Measurements from ENCODE around the gene GPA33.

DNA sequence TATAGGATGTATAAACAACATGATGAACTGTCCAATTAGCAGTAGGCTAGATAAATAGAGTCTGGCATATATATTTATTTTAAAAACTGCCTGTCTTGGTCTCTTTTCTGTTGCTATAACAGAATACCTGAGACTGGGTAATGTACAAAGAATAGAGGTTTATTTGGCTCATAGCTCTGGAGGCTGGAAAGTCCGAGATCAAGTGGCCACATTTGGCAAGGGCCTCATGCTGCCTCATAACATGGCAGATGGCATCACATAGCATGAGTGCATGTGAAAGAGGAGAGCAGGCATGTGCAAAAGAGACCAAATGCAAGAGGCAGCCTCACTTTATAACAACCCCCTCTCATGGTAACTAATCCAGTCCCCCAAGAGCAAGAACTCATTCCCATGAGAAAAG, 9.7 kb upstream of the GPA33 start:
- TF ChIP-seq POLR2A (IDR thresholded peaks at IDR 0.05): no peak
- TF ChIP-seq, protein P1, sequence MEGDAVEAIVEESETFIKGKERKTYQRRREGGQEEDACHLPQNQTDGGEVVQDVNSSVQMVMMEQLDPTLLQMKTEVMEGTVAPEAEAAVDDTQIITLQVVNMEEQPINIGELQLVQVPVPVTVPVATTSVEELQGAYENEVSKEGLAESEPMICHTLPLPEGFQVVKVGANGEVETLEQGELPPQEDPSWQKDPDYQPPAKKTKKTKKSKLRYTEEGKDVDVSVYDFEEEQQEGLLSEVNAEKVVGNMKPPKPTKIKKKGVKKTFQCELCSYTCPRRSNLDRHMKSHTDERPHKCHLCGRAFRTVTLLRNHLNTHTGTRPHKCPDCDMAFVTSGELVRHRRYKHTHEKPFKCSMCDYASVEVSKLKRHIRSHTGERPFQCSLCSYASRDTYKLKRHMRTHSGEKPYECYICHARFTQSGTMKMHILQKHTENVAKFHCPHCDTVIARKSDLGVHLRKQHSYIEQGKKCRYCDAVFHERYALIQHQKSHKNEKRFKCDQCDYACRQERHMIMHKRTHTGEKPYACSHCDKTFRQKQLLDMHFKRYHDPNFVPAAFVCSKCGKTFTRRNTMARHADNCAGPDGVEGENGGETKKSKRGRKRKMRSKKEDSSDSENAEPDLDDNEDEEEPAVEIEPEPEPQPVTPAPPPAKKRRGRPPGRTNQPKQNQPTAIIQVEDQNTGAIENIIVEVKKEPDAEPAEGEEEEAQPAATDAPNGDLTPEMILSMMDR (IDR thresholded peaks at IDR 0.05): no peak
- TF ChIP-seq POLR2AphosphoS5 (IDR thresholded peaks at IDR 0.05): no peak
